Iris pigment epithelial cell (primary cell): ENCODE measurements around the gene RNF220.
"Not testable (repeated sequence)": the region's sequence is repeated elsewhere in the genome, so short reads cannot be mapped to it uniquely, and the experiment has no call there.

Source experiments
- DNase-seq: peaks from one replicate; pipeline ENCODE4 v3.0.0-alpha.2; 2011; ENCODE audit warnings: low read depth

Gene RNF220

DNA sequence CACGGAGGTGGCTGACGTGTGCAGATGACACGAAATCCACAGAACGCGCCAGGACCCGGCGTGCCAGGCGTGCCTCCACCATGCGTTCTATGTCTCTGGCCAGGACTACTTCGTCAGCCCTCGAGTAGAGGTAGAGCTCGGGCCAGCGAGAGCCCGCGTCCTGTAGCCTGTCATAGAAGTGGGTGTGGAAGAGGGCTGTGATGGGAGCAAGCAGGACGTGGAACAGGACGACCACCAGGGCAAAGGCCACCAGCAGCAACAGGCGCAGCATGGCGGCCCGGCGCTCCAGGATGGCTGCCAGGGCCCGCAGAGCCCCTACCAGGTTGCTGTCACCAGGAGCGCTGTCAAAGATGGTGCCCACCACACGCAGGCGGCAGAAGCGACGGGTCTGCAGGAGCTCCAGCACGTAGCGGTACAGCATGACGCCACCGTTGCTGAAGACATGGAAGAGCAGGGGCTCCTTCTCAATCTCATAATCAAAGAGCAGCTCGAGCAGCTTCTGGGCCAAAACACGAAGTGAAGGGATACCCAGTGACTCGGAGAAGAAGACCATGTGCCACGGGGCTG lies 249.6 kb downstream of the RNF220 start:
- DNase-seq: no peak

DNA sequence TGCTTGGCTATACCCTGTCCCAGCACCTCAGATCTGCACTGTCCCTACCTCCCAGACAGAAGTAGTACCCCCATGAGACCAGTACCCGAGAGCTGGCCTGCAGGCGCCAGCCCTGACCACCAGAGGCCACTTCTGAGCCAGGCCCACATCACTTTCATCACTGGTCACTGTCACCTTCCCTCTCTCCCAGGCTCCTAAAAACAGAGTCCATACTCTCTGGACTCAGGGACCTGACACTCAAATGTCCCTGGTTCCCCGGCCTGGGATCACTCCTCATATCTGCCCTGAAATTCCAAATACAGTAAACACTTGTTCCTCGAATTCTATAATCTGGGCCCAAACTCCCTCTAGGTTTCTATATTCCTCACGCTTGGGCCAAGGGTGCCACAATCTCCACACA lies 250.6 kb downstream of the RNF220 start:
- no peak for DNase-seq

GRCh38 chr1:44659566-44659965 lies 254.5 kb downstream of the RNF220 start:
- no peak for DNase-seq

DNA sequence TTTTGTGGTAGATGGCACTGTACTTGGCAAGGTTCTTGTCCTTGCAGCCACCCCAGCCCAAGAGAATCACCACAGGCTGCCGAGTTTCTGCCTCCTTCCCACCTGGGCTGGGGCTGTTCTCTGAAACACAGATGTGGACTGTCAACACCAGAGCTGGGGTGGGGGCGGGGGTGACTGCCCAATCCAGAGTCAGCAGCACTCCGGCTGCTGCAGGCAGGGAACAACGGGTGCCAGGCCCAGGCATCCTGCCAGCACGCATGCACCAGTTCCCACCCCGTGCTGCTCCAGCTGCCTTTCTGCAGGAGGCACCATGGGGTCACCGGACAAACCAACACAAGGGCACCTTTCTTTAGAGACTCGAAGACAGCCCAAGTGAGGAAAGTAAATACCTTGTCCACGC lies 255.1 kb downstream of the RNF220 start:
- no peak for DNase-seq

DNA sequence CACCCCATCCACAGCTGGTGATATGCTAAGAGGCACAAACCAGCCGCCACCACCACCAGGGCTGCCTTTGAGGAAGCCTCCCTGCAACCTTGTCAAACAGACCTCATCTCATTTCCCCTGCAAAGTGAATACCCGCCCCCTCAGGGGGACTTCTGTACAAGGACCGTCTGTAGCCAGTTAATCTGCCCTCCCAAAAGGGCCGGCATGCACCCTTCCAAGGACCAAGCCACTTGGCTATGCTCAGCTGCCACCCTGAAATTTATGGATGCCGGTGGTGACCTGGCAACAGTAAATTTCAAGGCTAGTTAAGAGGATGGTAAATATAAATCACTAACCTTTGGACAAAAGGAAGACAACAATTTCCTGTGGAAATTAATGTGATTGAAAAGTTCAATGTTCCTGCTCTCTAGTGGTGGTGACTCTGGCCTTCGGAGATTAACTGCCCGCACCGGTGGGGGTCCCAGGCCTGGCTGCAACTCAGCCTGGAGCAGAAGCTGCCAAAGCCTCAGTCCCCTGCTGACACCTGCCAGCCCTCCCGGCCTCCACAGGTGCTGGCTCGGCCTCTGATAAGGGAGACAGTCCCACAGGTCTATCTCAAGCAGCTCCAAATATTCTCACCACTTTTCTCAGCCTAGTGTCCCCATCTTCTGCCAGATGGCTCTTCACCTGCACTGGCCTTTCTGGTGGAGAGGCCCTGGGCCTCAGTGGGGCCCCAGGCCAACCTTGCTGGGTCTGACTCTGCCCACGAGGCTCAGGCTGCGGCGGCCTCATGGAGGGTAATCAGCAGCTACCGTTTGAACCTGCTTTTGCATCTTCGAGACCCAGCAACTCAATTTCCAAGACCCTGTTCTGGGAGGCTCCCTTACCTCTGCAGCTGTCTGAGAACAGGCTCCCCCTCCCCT lies 257.0 kb downstream of the RNF220 start:
- no peak for DNase-seq

DNA sequence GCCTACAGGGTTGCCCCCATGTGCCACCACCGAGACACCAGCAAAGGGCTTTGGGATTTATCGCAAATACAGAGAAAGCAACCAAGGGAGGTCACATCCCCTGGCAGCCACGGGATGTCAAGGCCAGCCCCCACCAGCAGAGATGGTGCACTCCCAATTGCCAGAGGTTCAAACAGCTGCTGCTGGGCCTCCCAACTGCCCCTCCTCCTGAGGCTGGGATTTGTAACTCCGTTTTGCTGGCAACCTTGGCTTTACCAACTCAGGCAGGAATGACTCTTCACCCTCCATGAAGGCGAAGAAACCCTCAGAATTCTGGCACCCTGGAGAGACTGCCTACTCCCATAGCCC lies 257.6 kb downstream of the RNF220 start:
- no peak for DNase-seq

DNA sequence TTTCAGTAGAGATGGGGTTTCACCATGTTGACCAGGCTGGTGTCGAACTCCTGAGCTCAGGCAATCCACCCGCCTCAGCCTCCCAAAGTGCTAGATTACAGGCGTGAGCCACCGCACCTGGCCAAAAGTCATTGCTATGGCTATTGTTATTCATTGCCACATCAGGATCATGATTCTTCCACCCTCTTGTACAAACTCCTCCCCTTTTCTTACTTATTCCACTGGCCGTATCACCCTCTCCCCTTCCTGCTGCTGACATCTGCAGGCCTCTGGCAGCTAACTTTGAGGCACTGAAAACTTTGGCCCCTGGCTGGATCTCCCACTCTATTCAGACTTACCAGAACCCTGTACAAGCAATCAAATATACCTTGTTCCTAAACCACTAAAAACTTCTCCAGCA lies 258.4 kb downstream of the RNF220 start:
- no peak for DNase-seq

- no peak for DNase-seq
These were observed 259.8 kb downstream of the RNF220 start for GRCh38 chr1:44664730-44665370.

DNA sequence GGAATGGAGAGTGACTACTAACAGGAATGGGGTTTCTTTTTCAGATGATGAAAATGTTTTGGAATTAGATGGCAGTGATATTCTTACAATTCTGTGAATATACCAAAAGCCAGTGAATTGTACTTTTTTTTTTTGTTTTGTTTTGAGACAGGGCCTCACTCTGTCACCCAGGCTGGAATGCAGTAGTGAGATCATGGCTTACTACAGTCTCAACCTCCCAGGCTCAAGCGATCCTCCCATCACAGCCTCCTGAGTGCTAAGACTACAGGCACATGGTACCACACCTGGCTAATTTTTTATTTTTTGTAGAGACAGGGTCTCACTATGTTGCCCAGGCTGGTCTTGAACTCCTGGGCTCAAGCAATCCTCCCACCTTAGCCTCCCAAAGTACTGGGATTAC lies 261.7 kb downstream of the RNF220 start:
- DNase-seq: not testable (repeated sequence)

GRCh38 chr1:44670751-44671640 lies 265.9 kb downstream of the RNF220 start:
- DNase-seq: no peak

DNA sequence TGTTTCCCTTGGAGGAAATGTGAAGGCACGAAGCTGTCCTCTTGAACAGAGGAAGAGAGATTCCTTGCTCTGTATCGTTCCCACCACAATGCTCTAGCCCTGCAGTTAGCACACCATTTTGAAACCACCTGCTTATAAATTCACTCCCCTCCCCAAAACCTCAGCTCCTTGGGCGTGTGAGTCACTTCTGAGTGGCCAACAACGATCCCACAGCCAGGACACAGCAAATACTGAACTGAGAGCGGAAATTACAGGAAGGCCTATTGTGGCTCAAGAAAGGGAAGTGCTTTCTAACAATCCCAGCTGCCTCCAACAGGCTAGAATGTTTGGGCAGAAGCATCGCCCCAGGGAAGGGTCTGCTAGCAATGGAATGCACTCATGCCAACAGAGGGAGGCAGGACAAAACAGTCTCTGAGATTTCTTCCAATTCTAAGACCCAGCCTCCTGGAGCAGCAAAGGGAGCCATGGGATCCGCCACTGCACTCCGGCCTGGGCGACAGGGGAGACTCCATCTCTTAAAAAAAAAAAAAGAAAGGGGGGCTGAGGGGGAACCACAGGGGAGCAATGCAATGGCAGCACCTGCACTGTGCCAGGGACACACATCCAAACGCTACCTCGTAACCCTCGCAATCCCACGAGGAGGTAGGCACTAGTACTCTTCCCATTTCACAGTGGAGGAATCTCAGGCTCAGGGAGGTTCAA lies 267.4 kb downstream of the RNF220 start:
- DNase-seq: peak; percentile 61

GRCh38 chr1:44672961-44673674 lies 268.1 kb downstream of the RNF220 start:
- no peak for DNase-seq

- DNase-seq: no peak
These were observed 268.6 kb downstream of the RNF220 start for GRCh38 chr1:44673675-44674112.

DNA sequence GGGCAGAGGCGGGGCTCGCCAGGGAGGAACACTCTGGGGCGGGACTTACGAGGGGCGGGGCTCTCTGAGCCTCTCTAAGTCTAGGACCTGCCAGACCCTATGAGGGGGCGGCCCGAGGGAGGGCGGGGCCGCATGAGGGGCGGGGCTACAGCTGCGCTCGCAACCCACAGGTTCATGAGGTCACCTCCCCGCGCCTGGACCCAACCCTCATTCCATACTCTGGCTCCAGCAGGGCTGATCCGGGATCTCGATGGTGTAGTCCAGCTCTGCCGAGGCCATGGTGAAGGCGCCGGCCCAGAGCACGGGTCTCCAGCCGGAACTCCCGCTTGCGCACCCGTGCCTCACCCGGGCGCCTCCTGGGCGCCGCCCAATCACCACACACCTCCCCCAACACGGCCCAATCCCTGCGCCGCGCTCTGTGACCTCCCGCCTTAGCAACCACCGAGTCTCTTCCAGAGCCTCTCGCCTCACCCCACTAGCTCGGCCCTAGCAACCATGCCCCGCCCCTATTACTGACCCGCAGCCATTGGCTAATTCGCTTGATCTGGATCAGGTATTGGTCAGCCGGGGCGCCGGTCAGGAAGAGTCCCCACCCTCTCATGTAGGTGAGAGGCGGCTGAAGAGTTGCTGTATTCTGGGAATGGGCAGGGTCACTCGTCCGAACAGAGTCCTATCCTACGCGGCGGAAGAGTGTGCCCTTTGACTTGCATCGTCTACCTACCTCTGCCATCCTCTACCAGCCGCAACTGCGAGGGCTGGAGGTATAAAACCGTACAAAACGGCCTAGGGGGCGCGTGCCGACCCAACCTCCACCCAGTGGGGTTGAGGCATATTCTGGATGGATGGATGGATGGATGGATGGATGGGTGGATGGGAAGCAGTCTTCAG lies 269.3 kb downstream of the RNF220 start, which contains the start of the genes ARMH1 and TMEM53:
ARMH1 (plus strand) TSS at position 602 of the 888 bp plus-strand sequence. CDS start 14,984 bp downstream, outside the sequence.
TMEM53 (minus strand) TSS at position 369 of the 888 bp plus-strand sequence; CDS start at position 279, 90 bp downstream.
- DNase-seq: peak; percentile 99

GRCh38 chr1:44675186-44675585 lies 270.1 kb downstream of the RNF220 start:
- DNase-seq: no peak

GRCh38 chr1:44676484-44677200 lies 271.6 kb downstream of the RNF220 start:
- DNase-seq: peak; percentile 88

GRCh38 chr1:44677201-44677766 lies 272.2 kb downstream of the RNF220 start:
- peak; percentile 65 for DNase-seq

GRCh38 chr1:44678120-44678519 lies 273.1 kb downstream of the RNF220 start:
- no peak for DNase-seq
